HCT116 (cell line): ENCODE measurements around the gene RFWD3. TPM values are rescaled to one million over a fixed set of nuclear protein-coding genes. Genes with fewer than 3 reads are reported as not detected.

ENCODE experiments used
- ATAC-seq: fragments of 200-7000 bp; cut with Tn5 transposase; 2 replicates; pipeline ENCODE4 v1.9.1; 2020; ENCODE audit warnings: mild to moderate bottlenecking, moderate library complexity
- BruUV-seq: library from RNA; stranded (reverse); fragments of 400-500 nt; replicated peaks from 2 replicates; lab custom pipeline; 2021; lab: Mats Ljungman, UMichigan
- CTCF ChIA-PET: fragments of 300-600 bp; sonication (Branson Sonifier 250); formaldehyde crosslinking; loops from one replicate; lab custom pipeline; 2021; ENCODE audit warnings: antibody characterized with exemption; lab: Charles Lee
- POLR2A ChIA-PET: fragments of 300-600, 350-600 bp; sonication (Branson Sonifier 250); formaldehyde crosslinking; loops from one replicate; lab custom pipeline; 2021; ENCODE audit warnings: antibody characterized with exemption; lab: Charles Lee
- RAD21 ChIA-PET, 2 experiments: fragments of 300-600 bp; sonication (Branson Sonifier 250); formaldehyde crosslinking; loops; one replicate each; lab custom pipeline; 2023; ENCODE audit warnings: low total read pairs in 2 of 2; ENCODE audit not compliant: uncharacterized antibody in 2 of 2, unreplicated experiment in 2 of 2, low non-redundant PET in 1 of 2; lab: Charles Lee
- DNase-seq: peaks from one replicate; pipeline ENCODE4 v3.0.0-alpha.2; 2010; ENCODE audit warnings: low read depth, low spot score
- H2AFZ ChIP-seq: fragments of 200-600 bp; shearing (Covaris generic), sonication (generic); 2 replicates; pipeline ENCODE4 v1.6.1; 2017; ENCODE audit warnings: low read depth, mixed run types, mixed read lengths, antibody characterized with exemption, low read length; ENCODE audit not compliant: poor library complexity, severe bottlenecking
- H3K27ac ChIP-seq: 2 replicates; pipeline ENCODE4 v1.5.1; 2012; ENCODE audit warnings: low read depth, low read length
- H3K27me3 ChIP-seq: fragments of 200-600 bp; sonication (generic); 2 replicates; pipeline ENCODE4 v1.6.1; 2016; ENCODE audit warnings: mixed run types, low read length, mixed read lengths; ENCODE audit not compliant: insufficient read depth
- H3K36me3 ChIP-seq, 2 experiments: fragments of 200-500 bp in 1 of 2; fragments of 200-600 bp in 1 of 2; sonication (Bioruptor generic) in 1 of 2; sonication (generic) in 1 of 2; 2 replicates each; pipeline versions ENCODE4 v1.5.1 to v1.6.1; 2014 to 2016; ENCODE audit warnings: low read length in 2 of 2, inconsistent platforms in 1 of 2, mixed read lengths in 1 of 2, mixed run types in 1 of 2; ENCODE audit not compliant: insufficient read depth in 2 of 2, control insufficient read depth in 1 of 2
- H3K4me1 ChIP-seq, 2 experiments: fragments of 200-600 bp in 1 of 2; sonication (generic) in 1 of 2; 2 replicates each; pipeline versions ENCODE4 v1.5.1 to v1.6.1; 2012 to 2017; ENCODE audit warnings: low read length in 2 of 2, inconsistent platforms in 1 of 2, mild to moderate bottlenecking in 1 of 2, mixed read lengths in 1 of 2, mixed run types in 1 of 2, moderate library complexity in 1 of 2; ENCODE audit not compliant: insufficient read depth in 2 of 2, control insufficient read depth in 1 of 2
- H3K4me2 ChIP-seq: fragments of 200-600 bp; sonication (generic); 2 replicates; pipeline ENCODE4 v1.6.1; 2017; ENCODE audit warnings: mixed run types, low read length, mixed read lengths
- H3K4me3 ChIP-seq, 2 experiments: fragments of 200-600 bp in 1 of 2; sonication (generic) in 1 of 2; replicated peaks in 1 of 2; 2 replicates each; pipeline ENCODE4 v1.5.1; 2011 to 2016; ENCODE audit warnings: low read length in 2 of 2, control low read depth in 1 of 2, low read depth in 1 of 2, mild to moderate bottlenecking in 1 of 2, mixed read lengths in 1 of 2, mixed run types in 1 of 2
- H3K79me2 ChIP-seq: fragments of 200-600 bp; sonication (generic); 2 replicates; pipeline ENCODE4 v1.6.1; 2017; ENCODE audit warnings: mild to moderate bottlenecking, mixed run types, low read length, moderate library complexity, mixed read lengths; ENCODE audit not compliant: insufficient read depth
- H3K9ac ChIP-seq: fragments of 200-600 bp; sonication (generic); 2 replicates; pipeline ENCODE4 v1.6.1; 2016; ENCODE audit warnings: low read length, mixed read lengths
- H3K9me2 ChIP-seq: fragments of 200-600 bp; sonication (generic), shearing (Covaris generic); 2 replicates; pipeline ENCODE4 v1.6.1; 2017; ENCODE audit warnings: mixed run types, mild to moderate bottlenecking, moderate library complexity; ENCODE audit not compliant: insufficient read depth
- H3K9me3 ChIP-seq, 2 experiments: fragments of 200-500 bp in 1 of 2; fragments of 200-600 bp in 1 of 2; sonication (Bioruptor generic) in 1 of 2; sonication (generic) in 1 of 2; 2 replicates each; pipeline ENCODE4 v1.6.1; 2014 to 2017; ENCODE audit warnings: low read length in 2 of 2, mixed read lengths in 2 of 2, inconsistent platforms in 1 of 2, low read depth in 1 of 2, mild to moderate bottlenecking in 1 of 2, mixed run types in 1 of 2, moderate library complexity in 1 of 2; ENCODE audit not compliant: control insufficient read depth in 1 of 2, insufficient read depth in 1 of 2
- H4K20me1 ChIP-seq: fragments of 200-600 bp; sonication (generic), shearing (Covaris generic); 2 replicates; pipeline ENCODE4 v1.6.1; 2017; ENCODE audit warnings: mixed run types, mild to moderate bottlenecking, moderate library complexity; ENCODE audit not compliant: insufficient read depth
- CBX3 ChIP-seq: IDR thresholded peaks from 2 replicates; pipeline ENCODE4 v1.6.1; 2012; ENCODE audit warnings: low read depth
- CEBPB ChIP-seq: IDR thresholded peaks from 2 replicates; pipeline ENCODE4 v1.6.1; 2012; ENCODE audit warnings: low read depth
- ELF1 ChIP-seq: IDR thresholded peaks from 2 replicates; pipeline ENCODE4 v1.6.1; 2012; ENCODE audit warnings: low read depth, borderline replicate concordance
- EZH2phosphoT487 ChIP-seq: fragments of 200-600 bp; IDR thresholded peaks from 2 replicates; pipeline ENCODE4 v1.6.1; 2018; ENCODE audit warnings: antibody characterized with exemption, borderline replicate concordance
- FOSL1 ChIP-seq: IDR thresholded peaks from 2 replicates; pipeline ENCODE4 v1.6.1; 2012; ENCODE audit warnings: low read depth
- JUND ChIP-seq: IDR thresholded peaks from 2 replicates; pipeline ENCODE4 v1.6.1; 2012
- POLR2A ChIP-seq: IDR thresholded peaks from 2 replicates; pipeline ENCODE4 v1.7.0; 2011; ENCODE audit warnings: borderline replicate concordance; ENCODE audit not compliant: insufficient read depth, insufficient read length; ENCODE audit errors: extremely low read depth
- SIN3A ChIP-seq: IDR thresholded peaks from 2 replicates; pipeline ENCODE4 v1.6.1; 2012; ENCODE audit warnings: low read depth
- YY1 ChIP-seq: IDR thresholded peaks from 2 replicates; pipeline ENCODE4 v1.6.1; 2011; ENCODE audit warnings: low read length, low read depth, moderate library complexity, mild to moderate bottlenecking; ENCODE audit not compliant: insufficient replicate concordance; ENCODE audit errors: extremely low read depth
- ZBTB33 ChIP-seq: IDR thresholded peaks from 2 replicates; pipeline ENCODE4 v1.6.1; 2011; ENCODE audit warnings: mild to moderate bottlenecking, low read length, moderate library complexity; ENCODE audit not compliant: insufficient replicate concordance; ENCODE audit errors: extremely low read depth
- intact Hi-C: fragments of 100-400 bp; cut with micrococcal nuclease; formaldehyde crosslinking; loops from 2 replicates; pipeline ENCODE4 v1.10.0; 2022
- total RNA-seq: library from RNA; stranded (reverse); gene quantifications from one replicate; pipeline ENCODE4 v1.2.1, GENCODE V29; 2021; ENCODE audit not compliant: unreplicated experiment

RFWD3 gene
- total RNA-seq, 1 experiment from 2014 or later = 83.6 TPM

GRCh38 chr16:74652249-74652648 lies 14.4 kb downstream of the RFWD3 start:
- Histone ChIP-seq H3K79me2 (peaks cover 100% of the 10 kb centered on the region), H3K9ac (no peak overlapping the region), H3K4me1 (peaks cover 2 to 7% of the 10 kb centered on the region in 2 experiments; a peak in 3 of 4 replicates), H2AFZ (no peak overlapping the region), H3K4me2 (no peak overlapping the region), H3K4me3 (no peak overlapping the region), H4K20me1 (peaks cover 30% of the 10 kb centered on the region; the same call in 1 of the 2 replicates), H3K9me2 (no peaks in the 10 kb centered on the region), H3K36me3 (peaks cover 49 to 58% of the 10 kb centered on the region in 2 experiments), H3K27me3 (no peaks in the 10 kb centered on the region)
- no TSS peak for BruUV-seq
- intact Hi-C loops = loop anchor here (10.0 kb wide), 1 partner anchor 347 kb away; no protein-coding TSS in a partner anchor
- ChIA-PET POLR2A (interaction anchor here (1.7 kb wide), 1 partner anchor 14 kb away, joined by 6 read pairs; the partner anchor contains the start of gene RFWD3), RAD21 (no interaction called here)
- ATAC-seq (no peak), DNase-seq (no peak)
- TF ChIP-seq ZBTB33 (no peak), ELF1 (no peak)
- TF ChIP-seq, all 23 proteins: peak for 0
- no peak overlapping the region for H3K27ac ChIP-seq
- no peaks in the 10 kb centered on the region for H3K9me3 ChIP-seq
- CTCF ChIA-PET = interaction anchor here (0.8 to 1.7 kb wide), 4 partner anchors 11 to 342 kb away, joined by 3 to 11 read pairs (median 4); no protein-coding TSS in a partner anchor

GRCh38 chr16:74651841-74652240 lies 14.8 kb downstream of the RFWD3 start:
- Histone ChIP-seq H3K9ac (no peak overlapping the region), H3K27me3 (no peaks in the 10 kb centered on the region), H3K9me2 (no peaks in the 10 kb centered on the region), H3K9me3 (no peaks in the 10 kb centered on the region), H4K20me1 (peaks cover 26% of the 10 kb centered on the region; the same call in 1 of the 2 replicates), H3K4me3 (no peak overlapping the region), H3K36me3 (peaks cover 52 to 62% of the 10 kb centered on the region in 2 experiments), H2AFZ (no peak overlapping the region), H3K4me2 (no peak overlapping the region), H3K27ac (no peak overlapping the region), H3K4me1 (peaks cover 2 to 7% of the 10 kb centered on the region in 2 experiments; a peak in 3 of 4 replicates), H3K79me2 (peaks cover 100% of the 10 kb centered on the region)
- DNase-seq = no peak
- intact Hi-C loops = loop anchor here (10.0 kb wide), 1 partner anchor 347 kb away; no protein-coding TSS in a partner anchor
- no TSS peak for BruUV-seq
- CTCF ChIA-PET = interaction anchor here (0.7 to 1.7 kb wide), 7 partner anchors 10 to 342 kb away, joined by 3 to 11 read pairs (median 4); no protein-coding TSS in a partner anchor
- RAD21 ChIA-PET = no interaction called here
- no peak for TF ChIP-seq CBX3
- no peak for TF ChIP-seq ZBTB33
- no peak for TF ChIP-seq SIN3A
- TF ChIP-seq JUND = no peak
- no peak for TF ChIP-seq CEBPB
- no peak for TF ChIP-seq POLR2A
- TF ChIP-seq FOSL1 = no peak
- TF ChIP-seq ELF1 = no peak
- no peak for TF ChIP-seq EZH2phosphoT487
- TF ChIP-seq YY1 = no peak
- ATAC-seq = no peak
- POLR2A ChIA-PET = interaction anchor here (1.7 kb wide), 1 partner anchor 15 kb away, joined by 6 read pairs; the partner anchor contains the start of gene RFWD3
